Cardiac fibroblast (primary cell): ENCODE data around the gene LMBR1L.

Source experiments
- DNase-seq, 2 donors: peaks; one replicate each; pipeline versions ENCODE4 v3.0.0 to v3.0.0-alpha.2; 2010; ENCODE audit warnings: low read depth in 2 of 2
- H3K4me3 ChIP-seq, 2 donors: replicated peaks in 1 of 2; 1 replicate in 1 of 2; 2 replicates in 1 of 2; pipeline ENCODE4 v1.5.1; 2011; ENCODE audit warnings: low read depth in 2 of 2, low read length in 2 of 2, mild to moderate bottlenecking in 2 of 2, moderate library complexity in 1 of 2
- TF ChIP-seq, protein P1 (sequence below): IDR thresholded peaks from one replicate; pipeline ENCODE4 v1.5.1; 2011; ENCODE audit warnings: low read depth, mild to moderate bottlenecking, low read length, inconsistent platforms

The LMBR1L gene

DNA sequence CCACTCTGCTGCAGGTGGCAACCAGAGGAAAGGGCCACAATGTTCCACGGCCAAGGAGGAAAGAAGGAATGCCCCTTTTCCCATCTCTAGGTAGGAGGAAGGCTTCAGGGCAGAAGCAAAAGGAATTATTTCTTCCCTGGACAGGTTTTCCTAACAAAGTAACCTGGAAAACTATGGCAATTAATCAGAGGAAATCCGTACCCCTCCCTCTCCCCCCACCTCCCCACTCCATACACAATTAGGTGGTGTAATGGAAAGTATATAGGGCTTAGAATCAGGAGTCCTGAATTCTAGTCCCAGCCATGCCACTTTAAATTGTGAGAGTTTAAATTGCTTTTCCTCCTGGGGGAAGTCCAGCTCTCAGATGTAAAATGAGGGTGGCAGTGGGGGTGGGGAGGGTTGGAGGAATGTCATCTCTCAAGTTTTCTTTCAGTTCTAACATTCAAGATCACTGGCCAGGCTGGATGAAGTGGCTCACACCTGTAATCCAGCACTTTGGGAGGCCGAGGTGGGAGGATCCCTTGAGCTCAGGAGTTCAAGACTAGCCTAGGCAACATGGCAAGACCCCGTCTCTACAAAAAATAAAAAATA is 17.7 kb downstream of the LMBR1L start:
- no peak for DNase-seq
- TF ChIP-seq, protein P1, sequence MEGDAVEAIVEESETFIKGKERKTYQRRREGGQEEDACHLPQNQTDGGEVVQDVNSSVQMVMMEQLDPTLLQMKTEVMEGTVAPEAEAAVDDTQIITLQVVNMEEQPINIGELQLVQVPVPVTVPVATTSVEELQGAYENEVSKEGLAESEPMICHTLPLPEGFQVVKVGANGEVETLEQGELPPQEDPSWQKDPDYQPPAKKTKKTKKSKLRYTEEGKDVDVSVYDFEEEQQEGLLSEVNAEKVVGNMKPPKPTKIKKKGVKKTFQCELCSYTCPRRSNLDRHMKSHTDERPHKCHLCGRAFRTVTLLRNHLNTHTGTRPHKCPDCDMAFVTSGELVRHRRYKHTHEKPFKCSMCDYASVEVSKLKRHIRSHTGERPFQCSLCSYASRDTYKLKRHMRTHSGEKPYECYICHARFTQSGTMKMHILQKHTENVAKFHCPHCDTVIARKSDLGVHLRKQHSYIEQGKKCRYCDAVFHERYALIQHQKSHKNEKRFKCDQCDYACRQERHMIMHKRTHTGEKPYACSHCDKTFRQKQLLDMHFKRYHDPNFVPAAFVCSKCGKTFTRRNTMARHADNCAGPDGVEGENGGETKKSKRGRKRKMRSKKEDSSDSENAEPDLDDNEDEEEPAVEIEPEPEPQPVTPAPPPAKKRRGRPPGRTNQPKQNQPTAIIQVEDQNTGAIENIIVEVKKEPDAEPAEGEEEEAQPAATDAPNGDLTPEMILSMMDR = no peak
- no peak overlapping the region for H3K4me3 ChIP-seq

DNA sequence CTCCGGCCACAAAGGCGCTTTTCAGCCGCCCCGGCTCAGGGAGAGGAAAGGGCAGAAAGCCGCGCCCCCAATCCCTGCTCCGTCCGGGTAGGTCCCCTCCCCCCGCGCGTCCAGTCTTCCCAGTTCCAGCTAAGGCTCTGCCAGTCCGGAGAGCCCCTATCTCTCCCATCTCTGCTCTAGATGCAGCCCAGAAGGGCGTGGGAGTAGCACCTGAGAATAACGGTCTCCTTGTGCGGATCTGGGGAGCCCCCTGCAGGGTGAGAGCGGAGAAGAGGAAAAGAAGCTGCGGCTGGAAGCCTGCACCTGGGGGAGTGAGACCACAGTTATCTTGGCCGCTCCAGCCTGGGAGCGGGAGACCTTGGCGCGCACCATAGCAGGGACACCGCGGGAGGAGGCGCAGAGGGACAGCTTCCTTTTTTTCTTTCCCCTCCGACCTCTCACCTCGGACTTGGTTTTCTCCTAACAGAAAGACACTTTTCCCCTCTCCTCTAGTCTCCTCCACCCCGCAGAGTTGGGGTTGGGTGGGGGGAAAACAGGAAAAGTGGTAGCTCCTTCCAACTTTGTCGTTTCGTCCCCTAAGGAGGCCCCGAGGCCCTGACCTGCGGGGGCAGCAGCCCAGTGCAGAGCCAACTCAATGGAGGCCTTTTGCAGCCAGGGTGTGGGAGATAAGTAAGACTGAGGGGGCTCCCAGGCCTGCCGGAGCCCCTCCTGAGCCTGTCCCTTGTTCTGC is 18.4 kb downstream of the LMBR1L start:
- peak in 1 of 2 donors; percentile 48 for DNase-seq
- peak overlapping the region; percentile 25 to 35 for H3K4me3 ChIP-seq
- TF ChIP-seq, protein P1 = peak; percentile 51

DNA sequence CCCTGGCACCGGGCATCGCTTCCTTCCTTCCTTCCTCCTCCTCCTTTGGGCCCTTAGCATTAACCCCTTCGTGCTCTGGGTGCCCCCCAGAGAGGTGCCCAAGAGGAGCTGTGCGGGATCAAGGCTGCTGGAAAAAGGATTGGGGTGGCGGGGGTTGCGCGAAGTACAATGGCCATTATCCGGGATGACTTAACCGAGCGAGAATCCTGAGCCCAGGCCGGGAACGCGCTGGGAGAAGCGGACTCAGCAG is 18.9 kb downstream of the LMBR1L start:
- peak overlapping the region; percentile 25 to 35 for H3K4me3 ChIP-seq
- TF ChIP-seq, protein P1 = no peak
- DNase-seq = peak in 1 of 2 donors; percentile 47

DNA sequence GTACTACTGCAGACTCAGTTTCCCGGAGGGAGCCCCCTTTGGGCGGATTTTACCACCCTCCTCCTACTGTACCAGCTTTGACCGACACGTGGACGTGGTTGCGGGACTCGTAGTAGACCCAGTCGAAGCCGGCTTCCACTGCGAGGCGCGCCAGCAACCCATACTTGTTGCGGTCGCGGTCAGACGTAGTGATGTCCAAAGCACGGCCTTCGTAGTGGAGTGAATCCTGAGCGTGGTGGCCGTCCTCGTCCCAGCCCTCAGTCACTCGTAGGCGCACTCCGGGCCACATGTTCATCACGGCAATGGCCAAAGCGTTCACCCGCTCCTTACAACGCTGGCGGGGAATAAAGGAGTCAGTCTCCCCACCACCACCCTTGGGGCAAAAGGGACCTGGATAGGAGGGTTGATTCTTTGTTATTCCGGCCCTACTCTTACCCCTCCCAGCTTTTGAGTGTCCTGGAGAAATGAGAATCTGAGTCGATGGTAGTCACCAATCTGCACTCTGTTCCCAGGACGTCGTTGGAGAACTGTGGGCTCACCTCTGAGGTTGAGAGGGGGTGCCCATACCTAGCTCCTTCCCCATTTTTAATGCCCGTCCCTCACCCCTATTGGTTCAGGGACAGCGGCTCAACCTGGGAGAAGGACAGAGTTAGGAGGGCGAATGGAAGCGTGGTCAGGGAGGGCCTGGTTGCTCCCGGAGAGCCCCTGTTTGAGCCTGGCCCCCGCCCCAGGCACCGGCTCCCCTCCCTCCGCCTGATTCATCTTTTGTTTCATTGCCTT is 19.4 kb downstream of the LMBR1L start:
- no peak for DNase-seq
- TF ChIP-seq, protein P1 = no peak
- H3K4me3 ChIP-seq = no peak overlapping the region

DNA sequence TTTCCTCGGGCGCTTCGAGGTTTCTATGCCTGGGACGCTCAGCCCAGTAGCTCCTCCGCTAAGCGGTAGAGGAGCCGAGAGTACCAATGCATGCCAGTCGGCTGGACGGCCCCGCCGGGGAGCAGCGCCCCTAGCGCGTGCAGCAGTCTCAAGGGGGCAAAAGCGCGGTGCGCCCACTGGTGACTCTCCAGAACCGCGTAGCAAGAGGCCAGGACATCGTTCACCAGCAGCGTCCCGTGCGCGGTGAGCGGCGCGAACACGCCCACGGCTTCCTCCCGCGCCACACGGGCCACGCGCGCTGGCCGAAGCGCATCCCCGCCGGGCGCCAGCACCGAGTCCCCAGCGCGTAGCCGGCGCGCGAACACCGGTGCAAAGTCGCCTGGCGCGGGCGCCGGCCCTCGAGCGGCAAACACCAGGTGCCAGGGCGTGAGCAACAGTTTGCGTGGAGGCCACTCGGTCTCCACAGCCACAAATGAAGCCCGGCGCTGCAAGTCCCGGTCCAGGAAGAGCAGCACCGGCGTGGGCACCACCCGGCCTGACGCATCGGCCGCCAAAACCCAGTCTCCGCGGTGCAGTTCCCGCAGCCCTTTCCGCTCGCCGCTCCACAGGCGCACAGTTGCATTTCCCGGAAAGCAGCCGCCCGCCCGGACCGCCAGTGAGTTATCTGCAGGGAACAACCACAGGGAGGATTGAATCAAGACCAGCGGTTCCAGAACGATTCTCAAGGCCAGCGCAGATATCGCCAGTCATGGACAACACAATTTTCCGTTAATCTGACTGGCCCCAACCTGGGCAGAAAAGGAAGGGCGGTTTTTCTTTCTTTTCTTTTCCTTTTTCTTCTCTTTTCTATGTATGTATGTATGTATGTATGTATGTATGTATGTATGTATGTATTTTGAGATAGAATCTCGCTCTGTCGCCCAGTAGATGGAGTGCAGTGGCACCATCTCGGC is 20.6 kb downstream of the LMBR1L start:
- DNase-seq = peak; percentile 58 to 59
- TF ChIP-seq, protein P1 = peak; percentile 16
- H3K4me3 ChIP-seq = peak overlapping the region; percentile 38 to 43

DNA sequence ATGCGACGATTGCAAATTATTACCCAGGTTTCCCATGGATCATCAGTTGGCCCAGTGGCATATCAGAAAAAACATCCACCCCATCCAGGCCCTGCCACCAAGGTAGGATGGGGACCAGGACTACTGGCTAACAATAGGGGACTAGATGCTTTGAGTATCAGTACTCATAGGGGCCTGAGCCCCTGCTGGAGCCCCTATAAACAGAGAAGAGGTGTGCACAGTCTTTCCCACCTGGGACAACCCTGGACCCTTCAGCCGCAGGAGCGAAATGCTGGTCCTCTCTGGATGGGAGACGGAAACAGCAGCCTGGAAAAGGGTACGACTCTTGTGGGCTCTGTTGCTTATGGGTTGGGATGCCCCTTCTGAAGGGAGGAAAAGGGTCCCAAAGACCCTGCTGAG is 21.7 kb downstream of the LMBR1L start:
- TF ChIP-seq, protein P1 = no peak
- H3K4me3 ChIP-seq = no peak overlapping the region
- DNase-seq = no peak
